Adrenal gland (tissue), 5 donors: Measurements from ENCODE around the gene TMEM151B.

Experiments
- CTCF ChIP-seq, 6 experiments: fragments of 450-650 bp in 4 of 6; fragments of 200-600 bp in 2 of 6; sonication (generic) in 1 of 6; IDR thresholded peaks; 1 replicate in 5 of 6; 2 replicates in 1 of 6; pipeline versions ENCODE4 v1.5.1 to v1.8.0; 2016 to 2021; ENCODE audit warnings: antibody characterized with exemption in 6 of 6, mild to moderate bottlenecking in 2 of 6, moderate library complexity in 1 of 6
- POLR2A ChIP-seq, 2 donors: fragments of 450-650 bp; IDR thresholded peaks; one replicate each; pipeline ENCODE4 v1.6.1; 2017; ENCODE audit warnings: antibody characterized with exemption in 2 of 2, mild to moderate bottlenecking in 2 of 2, moderate library complexity in 1 of 2
- donor health status: DM: no; HTN: no; CAD: no.

- TF ChIP-seq CTCF (IDR thresholded peaks at IDR 0.05) (no peak), POLR2A (IDR thresholded peaks at IDR 0.05) (no peak)
These were observed 41.5 kb downstream of the TMEM151B start for GRCh38 chr6:44311767-44312166.
